Measurements from ENCODE around the gene VAV2.

VAV2 gene

GRCh38 chr9:133979921-133980863, 11.9 kb downstream of the VAV2 start:
- no peak for DNase-seq

DNA sequence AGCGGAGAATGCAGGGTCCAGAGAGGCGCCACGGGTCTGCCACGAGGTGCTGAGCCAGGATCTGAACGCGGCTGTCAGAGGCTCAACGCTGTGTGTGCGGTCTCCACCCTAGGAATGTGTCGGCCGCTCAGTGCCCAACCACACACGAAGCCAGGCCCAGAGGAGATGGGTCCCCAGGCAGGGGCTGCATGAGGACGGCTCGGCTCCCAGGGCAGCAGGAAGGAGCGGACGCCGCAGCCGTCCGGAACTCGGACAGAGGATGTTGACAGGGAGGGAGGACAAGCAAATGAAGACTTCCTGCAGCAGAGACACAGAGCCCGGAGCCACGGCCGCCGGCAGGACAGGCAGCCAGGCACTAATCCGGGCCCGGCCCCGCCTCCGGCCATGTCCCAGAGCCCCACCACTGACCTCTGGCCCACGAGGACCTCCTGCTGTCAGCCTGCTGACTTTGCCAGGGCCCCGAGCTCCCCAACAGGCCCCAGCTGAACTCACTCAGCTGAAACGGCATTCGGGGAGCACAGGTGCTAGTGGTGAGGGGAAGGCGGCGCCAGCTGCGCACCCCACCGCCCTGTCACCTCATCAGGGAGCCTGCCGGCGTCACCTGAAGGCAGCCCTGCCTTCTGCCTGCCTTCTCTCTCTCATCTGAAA, 12.7 kb downstream of the VAV2 start:
- DNase-seq, result no peak

GRCh38 chr9:133978899-133979272, 13.2 kb downstream of the VAV2 start:
- no peak for DNase-seq

- no peak for DNase-seq
These were observed 13.8 kb downstream of the VAV2 start for GRCh38 chr9:133978226-133978898.

- DNase-seq, result no peak
These were observed 14.5 kb downstream of the VAV2 start for GRCh38 chr9:133977421-133978201.

DNA sequence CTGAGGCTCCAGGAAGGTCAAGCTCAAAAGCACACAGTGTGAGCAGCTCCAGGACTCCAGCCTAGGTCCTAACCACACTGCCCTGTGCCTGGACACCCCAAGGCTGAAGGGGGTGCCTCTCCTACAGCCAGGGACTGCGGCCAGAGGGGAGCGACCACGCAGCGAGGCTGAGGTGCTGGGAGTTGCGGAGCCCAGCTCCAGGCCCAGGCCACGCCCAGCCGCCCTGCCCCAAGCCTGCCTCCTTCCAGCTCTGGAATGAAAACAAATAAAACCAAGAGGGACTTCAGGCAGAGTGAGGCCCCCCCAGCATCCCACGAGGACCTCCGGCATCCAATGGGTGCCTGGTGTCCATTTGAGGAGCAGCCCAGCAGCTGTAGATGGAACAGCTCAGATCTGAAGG, 15.2 kb downstream of the VAV2 start:
- no peak for DNase-seq

DNA sequence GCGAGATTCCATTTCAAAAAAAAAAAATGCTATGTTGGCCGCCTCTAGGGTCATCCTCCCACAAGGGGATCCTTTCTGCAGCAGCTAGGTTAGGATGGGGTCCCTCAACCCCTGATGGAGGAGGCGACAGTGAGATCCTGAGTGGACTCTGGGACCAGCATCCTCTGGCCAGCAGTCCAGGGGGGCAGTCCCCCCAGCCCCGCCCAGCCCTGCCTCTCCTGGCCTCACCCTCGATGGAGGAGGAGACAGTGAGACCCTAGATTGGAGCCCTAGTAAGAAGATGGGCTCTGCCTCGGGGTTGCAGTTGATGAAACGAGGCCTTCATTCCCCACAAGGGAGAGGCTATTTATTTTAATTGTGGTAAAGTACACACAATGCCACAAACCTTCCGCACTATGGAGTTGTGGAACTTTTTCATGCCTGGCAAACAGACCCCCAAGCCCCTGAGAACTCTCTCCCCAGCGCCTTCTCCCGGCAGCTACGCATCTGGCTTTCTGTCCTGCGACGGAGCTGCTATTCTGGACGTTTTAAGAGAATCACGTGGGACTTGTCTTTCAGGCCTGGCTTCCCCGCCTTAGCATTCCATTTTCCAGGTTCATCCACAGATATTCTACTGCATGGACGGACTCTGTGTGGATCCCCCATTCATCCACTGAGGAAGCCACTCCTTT, 15.8 kb downstream of the VAV2 start:
- DNase-seq, result no peak

DNA sequence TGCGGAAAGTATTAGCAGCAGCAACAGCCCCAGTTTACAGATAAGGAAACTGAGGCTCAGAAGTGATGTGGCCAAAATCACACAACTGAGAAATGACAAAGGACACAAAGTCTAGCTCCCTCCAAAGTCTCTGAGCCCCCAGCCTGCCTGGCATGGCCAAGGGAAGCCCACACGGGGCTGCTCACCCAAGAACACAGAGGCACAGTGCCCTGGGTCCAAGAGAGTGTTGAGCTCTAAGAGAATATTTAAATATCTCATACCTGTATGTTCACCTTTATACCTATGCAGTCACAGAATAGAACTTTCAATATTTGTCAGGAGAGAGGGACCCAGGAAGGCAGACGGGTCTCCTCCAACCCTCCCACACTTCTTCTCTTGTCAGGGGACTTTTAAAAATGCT, 16.6 kb downstream of the VAV2 start:
- no peak for DNase-seq

- DNase-seq, result no peak
These were observed 17.3 kb downstream of the VAV2 start for GRCh38 chr9:133974631-133975341.

- DNase-seq, result no peak
These were observed 18.1 kb downstream of the VAV2 start for GRCh38 chr9:133973791-133974630.

GRCh38 chr9:133973111-133973790, 18.9 kb downstream of the VAV2 start:
- no peak for DNase-seq

- no peak for DNase-seq
These were observed 19.9 kb downstream of the VAV2 start for GRCh38 chr9:133971981-133972941.

DNA sequence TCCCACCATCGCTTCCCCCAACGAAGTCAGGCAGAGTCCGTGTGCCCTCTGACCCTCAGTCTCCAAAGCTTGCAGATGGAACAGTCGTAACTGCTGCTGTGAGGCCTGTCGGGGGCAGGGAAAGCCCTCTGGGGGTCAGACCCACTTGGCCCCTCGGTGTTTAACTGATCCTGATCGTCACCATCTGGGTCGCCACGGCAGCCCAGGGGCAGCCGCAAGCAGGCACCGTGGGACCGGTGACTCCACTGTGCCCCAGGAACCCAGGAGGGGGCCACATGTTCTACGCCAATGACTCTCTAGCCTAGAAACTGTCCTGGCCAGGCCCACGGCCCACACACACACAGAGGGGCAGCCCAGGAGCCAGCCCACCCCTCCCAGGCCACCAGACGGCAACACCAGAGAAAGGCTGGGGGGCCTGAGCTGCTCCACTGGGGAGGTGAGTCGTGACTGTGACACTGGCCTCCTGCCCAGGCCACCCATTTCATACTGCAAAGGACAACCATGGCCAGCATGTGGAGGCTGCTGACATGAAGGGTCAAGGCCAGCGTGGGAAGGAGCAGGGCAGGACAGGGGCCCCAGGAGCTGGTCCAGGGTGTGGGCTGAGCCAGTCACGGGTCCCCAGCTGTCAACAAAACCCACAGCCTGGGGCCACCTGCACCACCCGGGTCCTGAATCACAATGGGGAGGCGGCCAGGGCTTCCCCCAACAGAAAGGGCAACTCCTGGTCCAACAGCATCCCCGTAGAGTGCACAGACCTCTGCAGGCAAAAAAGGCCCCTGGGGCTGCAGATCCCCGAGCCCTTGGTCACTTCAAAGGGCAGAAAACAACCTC, 20.8 kb downstream of the VAV2 start:
- no peak for DNase-seq

- no peak for DNase-seq
These were observed 21.5 kb downstream of the VAV2 start for GRCh38 chr9:133970581-133971058.

- DNase-seq, result no peak
These were observed 22.2 kb downstream of the VAV2 start for GRCh38 chr9:133969681-133970580.

DNA sequence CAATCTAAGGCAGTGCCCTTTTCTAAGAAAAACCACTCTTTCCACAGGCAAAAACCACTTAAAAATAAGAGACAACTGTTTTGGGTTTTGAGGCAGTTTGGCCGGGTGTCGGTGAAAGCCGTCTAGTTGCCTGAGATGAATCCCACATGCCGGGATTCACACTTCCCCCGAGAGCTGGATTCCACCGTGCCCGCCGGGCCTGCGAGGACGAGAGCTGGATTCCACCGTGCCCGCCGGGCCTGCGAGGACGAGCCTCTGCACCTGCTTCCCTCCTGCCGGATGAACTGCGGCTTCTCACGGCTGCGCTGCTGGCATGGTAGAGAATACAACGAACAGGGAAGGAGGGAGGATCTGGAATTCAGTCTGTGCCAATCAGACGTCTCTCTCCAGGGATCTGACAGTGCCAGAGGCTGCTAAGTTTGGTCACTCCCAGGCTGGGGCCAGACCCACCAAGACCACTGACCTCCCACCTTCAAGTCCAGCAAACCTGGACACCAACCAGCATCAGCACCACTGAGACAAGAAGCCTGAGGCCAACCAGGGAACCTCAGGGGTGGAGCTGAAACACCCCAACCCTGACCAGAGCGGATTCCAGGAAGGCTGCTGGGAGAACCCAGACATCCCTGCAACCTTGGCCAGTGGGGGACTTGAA, 23.0 kb downstream of the VAV2 start:
- DNase-seq, result no peak

Data from activated CD4-positive, alpha-beta T cell treated with anti-CD3 and anti-CD28 coated beads, Interleukin-2, Interleukin-6, amounts not matched to agents 100 ng/mL and 50 ng/mL, durations not matched to agents 16 hours and 8 hours (primary cell).